Mucosa of stomach (tissue), 1 donor: Measurements from ENCODE around the gene KDM4C.

Source experiments
- H3K27me3 ChIP-seq: one replicate; pipeline ENCODE4 v1.7.0; 2013; ENCODE audit warnings: mild to moderate bottlenecking, low read length; ENCODE audit not compliant: control insufficient read depth, insufficient read depth
- H3K36me3 ChIP-seq: one replicate; pipeline ENCODE4 v1.7.0; 2013; ENCODE audit warnings: low read length; ENCODE audit not compliant: control insufficient read depth, insufficient read depth
- H3K4me1 ChIP-seq: one replicate; pipeline ENCODE4 v1.7.0; 2013; ENCODE audit warnings: mild to moderate bottlenecking, low read length; ENCODE audit not compliant: control insufficient read depth, insufficient read depth
- H3K4me3 ChIP-seq: one replicate; pipeline ENCODE4 v1.7.0; 2013; ENCODE audit warnings: low read length
- H3K9ac ChIP-seq: one replicate; pipeline ENCODE4 v1.7.0; 2013; ENCODE audit warnings: mild to moderate bottlenecking, low read length, moderate library complexity
- H3K9me3 ChIP-seq: one replicate; pipeline ENCODE4 v1.7.0; 2013; ENCODE audit warnings: mild to moderate bottlenecking, low read length, moderate library complexity; ENCODE audit not compliant: control insufficient read depth
- donor health status: Pancreatic carcinoma.

The KDM4C gene

GRCh38 chr9:7212101-7212500, 454.3 kb downstream of the KDM4C start:
- Histone ChIP-seq H3K4me1 (no peaks in the 10 kb centered on the region), H3K9me3 (no peaks in the 10 kb centered on the region), H3K9ac (no peak overlapping the region)

GRCh38 chr9:7216004-7216841, 458.4 kb downstream of the KDM4C start:
- Histone ChIP-seq H3K36me3 (no peaks in the 10 kb centered on the region), H3K27me3 (no peaks in the 10 kb centered on the region), H3K4me1 (no peaks in the 10 kb centered on the region), H3K9ac (no peak overlapping the region), H3K9me3 (no peaks in the 10 kb centered on the region), H3K4me3 (no peak overlapping the region)

More at GRCh38 chr9:7212101-7212500, 454.3 kb downstream of the KDM4C start:
- Histone ChIP-seq H3K27me3 (no peaks in the 10 kb centered on the region), H3K4me3 (no peak overlapping the region), H3K36me3 (no peaks in the 10 kb centered on the region)

- Histone ChIP-seq H3K36me3 (no peaks in the 10 kb centered on the region), H3K9me3 (no peaks in the 10 kb centered on the region), H3K27me3 (no peaks in the 10 kb centered on the region), H3K4me1 (no peaks in the 10 kb centered on the region), H3K4me3 (no peak overlapping the region), H3K9ac (no peak overlapping the region)
Measured at GRCh38 chr9:7223981-7224380, 466.2 kb downstream of the KDM4C start.
